ENCODE results near the gene FAXDC2. TPM values are rescaled to one million over a fixed set of nuclear protein-coding genes. Genes with fewer than 3 reads are reported as not detected.

FAXDC2 gene
- total RNA-seq, 1 experiment from 2014 or later, result 0.39 TPM

GRCh38 chr5:154896562-154897165 is 46.3 kb upstream of the FAXDC2 start:
- H3K27ac ChIP-seq (ENCODE audit: low read length), result no peak overlapping the region
- intact Hi-C loops (cut with micrococcal nuclease; ENCODE audit: unreplicated experiment), result no loop called here
- ChIA-PET POLR2A (interaction anchor here (0.9 kb wide), 1 partner anchor 19 kb away, joined by 3 read pairs; no protein-coding TSS in a partner anchor), CTCF (no interaction called here)
- no peaks in the 10 kb centered on the region for H3K9me3 ChIP-seq (ENCODE audit: control insufficient read depth, insufficient read depth, low read depth, low read length)
- ATAC-seq (no peak), DNase-seq (ENCODE audit: low read depth, low spot score) (no peak)
- in situ Hi-C loops (cut with HindIII; ENCODE audit: low pct_unique_long_range_greater_than_20kb, low sequenced_read_pairs), result no loop called here
- BruUV-seq (replicated peaks), result no TSS peak
- H3K36me3 ChIP-seq (ENCODE audit: control insufficient read depth, insufficient read depth, low read length), result peaks cover 27% of the 10 kb centered on the region
- H3K27me3 ChIP-seq (ENCODE audit: control insufficient read depth, insufficient read depth, low read length), result no peaks in the 10 kb centered on the region
- H3K4me1 ChIP-seq (ENCODE audit: control insufficient read depth, insufficient read depth, low read length), result no peaks in the 10 kb centered on the region
- TF ChIP-seq POLR2AphosphoS5 (IDR thresholded peaks at IDR 0.05; ENCODE audit: low read depth, low read length) (no peak), SIN3A (IDR thresholded peaks at IDR 0.05; ENCODE audit: borderline replicate concordance, insufficient read depth, low read depth, low read length) (no peak), TCF7L2 (IDR thresholded peaks at IDR 0.05; ENCODE audit: low read depth, low read length) (no peak), CTCF (IDR thresholded peaks at IDR 0.05) (no peak)
- TF ChIP-seq, protein P1, sequence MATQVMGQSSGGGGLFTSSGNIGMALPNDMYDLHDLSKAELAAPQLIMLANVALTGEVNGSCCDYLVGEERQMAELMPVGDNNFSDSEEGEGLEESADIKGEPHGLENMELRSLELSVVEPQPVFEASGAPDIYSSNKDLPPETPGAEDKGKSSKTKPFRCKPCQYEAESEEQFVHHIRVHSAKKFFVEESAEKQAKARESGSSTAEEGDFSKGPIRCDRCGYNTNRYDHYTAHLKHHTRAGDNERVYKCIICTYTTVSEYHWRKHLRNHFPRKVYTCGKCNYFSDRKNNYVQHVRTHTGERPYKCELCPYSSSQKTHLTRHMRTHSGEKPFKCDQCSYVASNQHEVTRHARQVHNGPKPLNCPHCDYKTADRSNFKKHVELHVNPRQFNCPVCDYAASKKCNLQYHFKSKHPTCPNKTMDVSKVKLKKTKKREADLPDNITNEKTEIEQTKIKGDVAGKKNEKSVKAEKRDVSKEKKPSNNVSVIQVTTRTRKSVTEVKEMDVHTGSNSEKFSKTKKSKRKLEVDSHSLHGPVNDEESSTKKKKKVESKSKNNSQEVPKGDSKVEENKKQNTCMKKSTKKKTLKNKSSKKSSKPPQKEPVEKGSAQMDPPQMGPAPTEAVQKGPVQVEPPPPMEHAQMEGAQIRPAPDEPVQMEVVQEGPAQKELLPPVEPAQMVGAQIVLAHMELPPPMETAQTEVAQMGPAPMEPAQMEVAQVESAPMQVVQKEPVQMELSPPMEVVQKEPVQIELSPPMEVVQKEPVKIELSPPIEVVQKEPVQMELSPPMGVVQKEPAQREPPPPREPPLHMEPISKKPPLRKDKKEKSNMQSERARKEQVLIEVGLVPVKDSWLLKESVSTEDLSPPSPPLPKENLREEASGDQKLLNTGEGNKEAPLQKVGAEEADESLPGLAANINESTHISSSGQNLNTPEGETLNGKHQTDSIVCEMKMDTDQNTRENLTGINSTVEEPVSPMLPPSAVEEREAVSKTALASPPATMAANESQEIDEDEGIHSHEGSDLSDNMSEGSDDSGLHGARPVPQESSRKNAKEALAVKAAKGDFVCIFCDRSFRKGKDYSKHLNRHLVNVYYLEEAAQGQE (IDR thresholded peaks at IDR 0.05; ENCODE audit: insufficient read depth in 1 of 2, low read depth in 2 of 2, low read length in 1 of 2), result no peak
- H3K4me3 ChIP-seq (ENCODE audit: low read depth in 2 of 2, low read length in 2 of 2), result no peak overlapping the region

- in situ Hi-C loops (cut with HindIII; ENCODE audit: low pct_unique_long_range_greater_than_20kb, low sequenced_read_pairs) (no loop called here), intact Hi-C loops (cut with micrococcal nuclease; ENCODE audit: unreplicated experiment) (no loop called here)
- DNase-seq (ENCODE audit: low read depth, low spot score), result no peak
- Histone ChIP-seq H3K4me1 (ENCODE audit: control insufficient read depth, insufficient read depth, low read length) (no peaks in the 10 kb centered on the region), H3K36me3 (ENCODE audit: control insufficient read depth, insufficient read depth, low read length) (peaks cover 28% of the 10 kb centered on the region), H3K27ac (ENCODE audit: low read length) (no peak overlapping the region), H3K27me3 (ENCODE audit: control insufficient read depth, insufficient read depth, low read length) (no peaks in the 10 kb centered on the region), H3K4me3 (ENCODE audit: low read depth in 2 of 2, low read length in 2 of 2) (no peak overlapping the region), H3K9me3 (ENCODE audit: control insufficient read depth, insufficient read depth, low read depth, low read length) (no peaks in the 10 kb centered on the region)
- no peak for TF ChIP-seq SIN3A (IDR thresholded peaks at IDR 0.05; ENCODE audit: borderline replicate concordance, insufficient read depth, low read depth, low read length)
- TF ChIP-seq, protein P1 (IDR thresholded peaks at IDR 0.05; ENCODE audit: insufficient read depth in 1 of 2, low read depth in 2 of 2, low read length in 1 of 2), result no peak
- no peak for TF ChIP-seq POLR2AphosphoS5 (IDR thresholded peaks at IDR 0.05; ENCODE audit: low read depth, low read length)
- TF ChIP-seq CTCF (IDR thresholded peaks at IDR 0.05), result no peak
- TF ChIP-seq TCF7L2 (IDR thresholded peaks at IDR 0.05; ENCODE audit: low read depth, low read length), result no peak
- ATAC-seq, result no peak
- CTCF ChIA-PET, result no interaction called here
- POLR2A ChIA-PET, result interaction anchor here (0.9 kb wide), 1 partner anchor 19 kb away, joined by 3 read pairs; no protein-coding TSS in a partner anchor
- BruUV-seq (replicated peaks), result no TSS peak
These were observed 45.5 kb upstream of the FAXDC2 start for GRCh38 chr5:154895606-154896561.
